ENCODE measurements around the gene FAM163B.

- TF ChIP-seq EP300 (IDR thresholded peaks at IDR 0.05), result no peak
- no peak for TF ChIP-seq CTCF (IDR thresholded peaks at IDR 0.05)
- no peak for TF ChIP-seq POLR2A (IDR thresholded peaks at IDR 0.05)
- no peak for TF ChIP-seq POLR2AphosphoS5 (IDR thresholded peaks at IDR 0.05)
Observed at GRCh38 chr9:133609311-133610098, at the start of gene FAM163B.
